ENCODE data around the gene HOXA6. TPM values are rescaled to one million over a fixed set of nuclear protein-coding genes. Genes with fewer than 3 reads are reported as not detected.
A peak's percentile ranks its signal among the peaks of the same experiment; 100 is the strongest.

HOXA6 gene
- total RNA-seq, 1 experiment from 2014 or later, result not detected

GRCh38 chr7:27095897-27096767 is 51.4 kb downstream of the HOXA6 start, which contains the start of gene HOXA1:
Gene HOXA1 (minus strand): TSS chr7:27096000. CDS start chr7:27095912, 88 bp downstream.
- H2AFZ ChIP-seq (ENCODE audit: low read length), result no peak within 1 kb of the TSS
- no peak within 1 kb of the TSS for H2BK12ac ChIP-seq (ENCODE audit: insufficient read length, low read depth, low read length)
- H3K27me3 ChIP-seq (ENCODE audit: insufficient read depth, low read length), result peaks cover 88% of the 10 kb centered on the region
- no peak within 1 kb of the TSS for H3K23ac ChIP-seq (ENCODE audit: insufficient read length, low read depth, low read length)
- Mint-ChIP-seq H3K9me3 (peaks cover 2 to 33% of the 10 kb centered on the region in 2 experiments; a peak in 4 of 5 replicates), H3K36me3 (ENCODE audit: insufficient read depth in 1 of 3, low read depth in 3 of 3) (no peaks in the 10 kb centered on the region), H3K27me3 (ENCODE audit: low read depth) (peaks cover 100% of the 10 kb centered on the region), H3K27ac (no peak within 1 kb of the TSS; a peak in 1 of 7 replicates), H3K4me1 (peaks cover 48 to 64% of the 10 kb centered on the region in 2 experiments), H3K4me3 (peak within 1 kb of the TSS; percentile 61 to 86)
- no peaks in the 10 kb centered on the region for H3K79me1 ChIP-seq (ENCODE audit: insufficient read depth, low read depth, low read length, poor library complexity, severe bottlenecking)
- H2BK15ac ChIP-seq (ENCODE audit: low read depth, low read length), result no peak within 1 kb of the TSS
- TF ChIP-seq, protein P1, sequence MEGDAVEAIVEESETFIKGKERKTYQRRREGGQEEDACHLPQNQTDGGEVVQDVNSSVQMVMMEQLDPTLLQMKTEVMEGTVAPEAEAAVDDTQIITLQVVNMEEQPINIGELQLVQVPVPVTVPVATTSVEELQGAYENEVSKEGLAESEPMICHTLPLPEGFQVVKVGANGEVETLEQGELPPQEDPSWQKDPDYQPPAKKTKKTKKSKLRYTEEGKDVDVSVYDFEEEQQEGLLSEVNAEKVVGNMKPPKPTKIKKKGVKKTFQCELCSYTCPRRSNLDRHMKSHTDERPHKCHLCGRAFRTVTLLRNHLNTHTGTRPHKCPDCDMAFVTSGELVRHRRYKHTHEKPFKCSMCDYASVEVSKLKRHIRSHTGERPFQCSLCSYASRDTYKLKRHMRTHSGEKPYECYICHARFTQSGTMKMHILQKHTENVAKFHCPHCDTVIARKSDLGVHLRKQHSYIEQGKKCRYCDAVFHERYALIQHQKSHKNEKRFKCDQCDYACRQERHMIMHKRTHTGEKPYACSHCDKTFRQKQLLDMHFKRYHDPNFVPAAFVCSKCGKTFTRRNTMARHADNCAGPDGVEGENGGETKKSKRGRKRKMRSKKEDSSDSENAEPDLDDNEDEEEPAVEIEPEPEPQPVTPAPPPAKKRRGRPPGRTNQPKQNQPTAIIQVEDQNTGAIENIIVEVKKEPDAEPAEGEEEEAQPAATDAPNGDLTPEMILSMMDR (conservative IDR thresholded peaks at IDR 0.05), result no peak
- no peak within 1 kb of the TSS for H2BK120ac ChIP-seq (ENCODE audit: low read depth, low read length, poor library complexity, severe bottlenecking)
- H3K56ac ChIP-seq (ENCODE audit: insufficient read length, low read depth, low read length), result no peak within 1 kb of the TSS
- H3T11ph ChIP-seq (ENCODE audit: low read length), result no peak within 1 kb of the TSS
- H3K14ac ChIP-seq (ENCODE audit: insufficient read depth, low read length), result no peak within 1 kb of the TSS
- no peak within 1 kb of the TSS for H2BK20ac ChIP-seq (ENCODE audit: low read depth, low read length, poor library complexity, severe bottlenecking)
- H3K4me2 ChIP-seq (ENCODE audit: insufficient read depth, insufficient read length, low read length), result peak within 1 kb of the TSS; percentile 28
- WGBS (ENCODE audit: extremely low coverage, insufficient read length, low lambda C conversion rate), result no CpG with 5 or more reads among the region's 68 CpGs
- no peak within 1 kb of the TSS for H3K9ac ChIP-seq (ENCODE audit: extremely low read depth, insufficient read length, low read length)
- H3K4ac ChIP-seq (ENCODE audit: low read depth, low read length), result no peak within 1 kb of the TSS
- H4K20me1 ChIP-seq (ENCODE audit: control insufficient read depth, insufficient read depth, insufficient read length), result peaks cover 2% of the 10 kb centered on the region
- no peaks in the 10 kb centered on the region for H3K9me3 ChIP-seq (ENCODE audit: control insufficient read depth, low read depth, low read length)
- peak; percentile 89 for DNase-seq
- H4K5ac ChIP-seq (ENCODE audit: insufficient read length, low read depth, low read length), result no peak within 1 kb of the TSS
- peaks cover 5% of the 10 kb centered on the region; the same call in 1 of the 2 replicates for H3K4me1 ChIP-seq (ENCODE audit: insufficient read depth, low read length)
- no peak within 1 kb of the TSS for H4K8ac ChIP-seq (replicated peaks; ENCODE audit: insufficient read length, low read depth, low read length)
- no peak within 1 kb of the TSS for H2BK5ac ChIP-seq (ENCODE audit: insufficient read length, low read length)
- peaks cover 7% of the 10 kb centered on the region for H3K23me2 ChIP-seq (ENCODE audit: insufficient read length, low read depth, low read length, poor library complexity, severe bottlenecking)
- no peak within 1 kb of the TSS for H4K91ac ChIP-seq (ENCODE audit: insufficient read length, low read depth, low read length)
- H3K27ac ChIP-seq (ENCODE audit: insufficient read length, low read depth, low read length), result no peak within 1 kb of the TSS
- no peak within 1 kb of the TSS for H2AK5ac ChIP-seq (ENCODE audit: insufficient read length, low read length)
- H3K18ac ChIP-seq (ENCODE audit: insufficient read length, low read depth, low read length), result no peak within 1 kb of the TSS
- H3K79me2 ChIP-seq (ENCODE audit: insufficient read depth, low read length), result no peaks in the 10 kb centered on the region

Small RNA genes lying within 50 kb of the gene (microRNA-seq; reads per million reads assigned to microRNA genes)
- gene MIR196B (ENCODE audit: borderline microRNAs expressed), result not detected

Other genes with a start within 250 kb of the HOXA6 start
- 0.11 TPM in 1 of 2 replicates, not detected in the other for gene HOXA1, start 51.8 kb downstream of the HOXA6 start, total RNA-seq (2021)
- not detected in 2 replicates for gene HOXA2, start 45.1 kb downstream of the HOXA6 start, total RNA-seq (2021)
- gene HOXA4, start 17.0 kb downstream of the HOXA6 start, total RNA-seq (2021), result not detected in 2 replicates
- not detected in 2 replicates for gene HOXA5, start 4.1 kb downstream of the HOXA6 start, total RNA-seq (2021)
- not detected in 2 replicates for gene HOXA3, start 4.8 kb upstream of the HOXA6 start, total RNA-seq (2021)
- gene HOXA7, start 8.9 kb upstream of the HOXA6 start, total RNA-seq (2021), result not detected in 2 replicates
- not detected in 2 replicates for gene HOXA9, start 17.8 kb upstream of the HOXA6 start, total RNA-seq (2021)
- gene HOXA10, start 26.5 kb upstream of the HOXA6 start, total RNA-seq (2021), result not detected in 2 replicates
- not detected in 2 replicates for gene HOXA11, start 37.5 kb upstream of the HOXA6 start, total RNA-seq (2021)
- not detected in 2 replicates for gene HOXA13, start 52.3 kb upstream of the HOXA6 start, total RNA-seq (2021)
- gene EVX1, start 95.0 kb upstream of the HOXA6 start, total RNA-seq (2021), result not detected in 2 replicates

Data from H9 (cell line).